ENCODE results near the gene CNTNAP1.

Gene CNTNAP1

DNA sequence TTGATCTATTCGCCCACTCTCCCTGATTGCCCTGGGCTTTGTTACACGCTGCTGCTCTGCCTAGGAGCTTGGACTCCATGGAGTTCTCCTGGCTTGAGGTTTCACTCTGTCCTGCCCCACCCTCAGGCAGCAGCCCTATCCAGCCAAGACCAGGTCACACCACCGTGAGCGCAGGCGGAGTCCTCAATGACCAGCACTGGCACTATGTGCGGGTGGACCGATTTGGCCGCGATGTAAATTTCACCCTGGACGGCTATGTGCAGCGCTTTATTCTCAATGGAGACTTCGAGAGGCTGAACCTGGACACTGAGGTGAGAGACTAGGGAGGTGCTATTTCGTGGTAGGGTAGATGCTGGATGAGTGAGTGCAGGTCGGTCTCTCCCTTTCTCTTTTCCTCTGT, 3.5 kb downstream of the CNTNAP1 start:
- DNase-seq (ENCODE audit: low read depth in 3 of 3, low spot score in 1 of 3): no peak

DNA sequence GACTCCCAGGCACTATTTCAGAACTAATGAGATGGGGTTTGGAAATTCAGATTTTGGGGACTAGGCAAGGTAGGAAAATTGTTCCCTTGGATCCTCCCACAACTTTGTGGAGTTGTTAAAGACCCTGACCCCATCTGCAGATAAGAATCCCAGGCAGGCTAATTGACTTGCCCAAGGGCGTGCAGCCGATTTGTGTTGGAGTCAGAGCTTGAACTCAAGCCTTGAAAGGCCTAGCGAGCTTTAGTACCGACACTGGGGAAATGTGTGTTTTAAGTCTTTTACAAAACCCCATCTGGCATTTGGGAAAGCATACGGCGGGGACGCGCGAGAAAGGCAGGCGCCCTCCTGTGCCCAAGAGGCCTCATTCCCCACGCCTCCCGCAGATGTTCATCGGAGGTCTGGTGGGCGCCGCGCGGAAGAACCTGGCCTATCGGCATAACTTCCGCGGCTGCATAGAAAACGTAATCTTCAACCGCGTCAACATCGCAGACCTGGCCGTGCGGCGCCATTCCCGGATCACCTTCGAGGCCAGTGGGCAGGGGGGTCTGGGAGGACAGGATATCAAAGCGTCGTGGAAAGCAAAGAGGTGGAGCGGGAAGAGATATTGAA, 4.3 kb downstream of the CNTNAP1 start:
- DNase-seq (ENCODE audit: low read depth in 3 of 3, low spot score in 1 of 3): no peak

DNA sequence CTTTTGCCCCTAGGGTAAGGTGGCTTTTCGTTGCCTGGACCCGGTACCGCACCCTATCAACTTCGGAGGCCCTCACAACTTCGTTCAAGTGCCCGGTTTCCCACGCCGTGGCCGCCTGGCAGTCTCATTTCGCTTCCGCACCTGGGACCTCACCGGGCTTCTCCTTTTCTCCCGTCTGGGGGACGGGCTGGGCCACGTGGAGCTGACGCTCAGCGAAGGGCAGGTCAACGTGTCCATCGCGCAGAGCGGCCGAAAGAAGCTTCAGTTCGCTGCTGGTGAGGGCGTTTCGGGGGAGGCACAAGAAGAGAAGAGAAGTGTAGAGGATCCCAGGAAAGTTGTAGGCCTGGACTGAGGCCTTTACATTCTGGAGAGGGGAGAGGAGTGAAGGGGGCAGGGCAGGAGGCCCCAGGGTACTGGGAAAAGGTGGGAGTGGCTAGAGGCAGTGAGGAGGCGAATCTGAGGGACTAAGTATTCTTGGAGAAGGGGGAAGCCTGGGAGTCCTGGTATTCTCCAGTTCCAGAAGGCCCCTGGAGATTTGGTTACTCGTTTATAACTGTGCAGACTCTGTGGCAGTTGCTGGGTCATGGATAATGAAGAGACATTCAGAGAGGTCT, 5.5 kb downstream of the CNTNAP1 start:
- DNase-seq (ENCODE audit: low read depth in 3 of 3, low spot score in 1 of 3): no peak

DNA sequence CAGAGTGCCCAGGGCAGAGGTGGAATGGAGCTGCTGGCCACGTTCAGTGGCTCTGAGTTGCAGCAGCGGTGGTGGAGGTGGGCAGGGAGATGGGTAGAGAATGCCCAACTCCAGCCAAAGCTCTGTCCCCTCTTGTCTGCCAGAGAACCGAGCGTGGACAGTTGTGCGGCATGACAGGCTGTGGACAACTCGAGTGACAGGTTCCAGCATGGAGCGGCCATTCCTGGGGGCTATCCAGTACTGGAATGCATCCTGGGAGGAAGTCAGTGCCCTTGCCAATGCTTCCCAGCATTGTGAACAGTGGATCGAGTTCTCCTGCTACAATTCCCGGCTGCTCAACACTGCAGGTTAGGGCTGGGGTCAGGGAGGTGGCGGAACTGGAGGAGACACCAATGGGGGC, 8.3 kb downstream of the CNTNAP1 start:
- no peak for DNase-seq (ENCODE audit: low read depth in 3 of 3, low spot score in 1 of 3)

DNA sequence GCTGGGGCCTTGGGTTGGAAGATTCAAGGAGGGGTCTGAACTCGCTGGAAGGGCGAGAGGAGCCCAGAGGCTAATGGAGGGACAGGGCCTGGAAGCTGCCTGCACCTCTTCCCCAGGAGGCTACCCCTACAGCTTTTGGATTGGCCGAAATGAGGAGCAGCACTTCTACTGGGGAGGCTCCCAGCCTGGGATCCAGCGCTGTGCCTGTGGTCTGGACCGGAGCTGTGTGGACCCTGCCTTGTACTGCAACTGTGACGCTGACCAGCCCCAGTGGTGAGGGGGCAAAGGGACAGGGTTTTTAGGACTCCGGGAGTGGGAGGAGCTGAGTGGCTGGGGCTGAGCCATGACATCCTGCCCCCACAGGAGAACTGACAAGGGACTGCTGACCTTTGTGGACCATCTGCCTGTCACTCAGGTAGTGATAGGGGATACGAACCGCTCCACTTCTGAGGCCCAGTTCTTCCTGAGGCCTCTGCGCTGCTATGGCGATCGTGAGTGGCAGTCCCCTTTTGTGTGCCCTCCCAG, 8.8 kb downstream of the CNTNAP1 start:
- DNase-seq (ENCODE audit: low read depth in 3 of 3, low spot score in 1 of 3): no peak

DNA sequence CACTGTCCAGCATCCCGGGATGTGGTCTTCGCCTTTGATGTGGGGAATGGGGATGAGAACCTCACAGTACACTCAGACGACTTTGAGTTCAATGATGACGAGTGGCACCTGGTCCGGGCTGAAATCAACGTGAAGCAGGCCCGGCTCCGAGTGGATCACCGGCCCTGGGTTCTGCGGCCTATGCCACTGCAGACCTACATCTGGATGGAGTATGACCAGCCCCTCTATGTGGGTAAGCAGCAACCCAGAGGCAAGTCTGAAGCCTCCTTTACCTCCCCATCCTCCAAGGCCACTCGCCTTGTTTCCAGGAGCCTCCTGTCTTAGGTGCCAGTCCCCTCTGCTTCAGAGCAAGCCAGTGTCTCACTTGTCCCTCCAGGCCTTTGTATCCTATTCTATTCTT, 10.2 kb downstream of the CNTNAP1 start:
- DNase-seq (ENCODE audit: low read depth in 3 of 3, low spot score in 1 of 3): no peak

DNA sequence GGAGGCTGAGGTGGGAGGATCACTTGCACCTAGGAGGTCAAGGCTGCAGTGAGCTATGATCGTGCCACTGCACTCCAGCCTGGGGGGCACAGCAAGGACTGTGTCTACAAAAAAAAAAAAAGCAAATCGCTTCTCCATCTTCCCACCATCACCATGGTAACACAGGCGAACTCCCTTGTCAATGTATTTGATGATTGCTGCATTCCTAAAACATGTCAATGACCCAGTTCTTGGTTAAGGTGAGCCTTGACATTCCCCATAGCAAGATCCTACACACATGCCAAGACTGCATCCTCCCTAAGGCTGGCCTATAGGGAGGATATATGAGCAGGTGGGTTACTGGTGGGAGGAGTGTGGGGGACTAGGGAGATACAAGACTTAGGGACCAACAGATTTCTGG, 12.2 kb downstream of the CNTNAP1 start:
- DNase-seq (ENCODE audit: low read depth in 3 of 3, low spot score in 1 of 3): no peak

DNA sequence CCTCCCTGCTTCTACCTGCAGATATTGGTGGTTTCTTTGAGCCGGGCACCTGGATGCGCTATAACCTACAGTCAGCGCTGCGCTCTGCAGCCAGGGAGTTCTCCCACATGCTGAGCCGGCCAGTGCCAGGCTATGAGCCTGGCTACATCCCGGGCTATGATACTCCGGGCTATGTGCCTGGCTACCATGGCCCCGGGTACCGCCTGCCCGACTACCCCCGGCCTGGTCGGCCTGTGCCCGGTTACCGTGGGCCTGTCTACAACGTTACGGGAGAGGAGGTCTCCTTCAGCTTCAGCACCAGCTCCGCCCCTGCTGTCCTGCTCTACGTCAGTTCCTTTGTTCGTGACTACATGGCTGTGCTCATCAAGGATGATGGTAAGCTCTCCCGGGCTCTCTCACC, 13.2 kb downstream of the CNTNAP1 start:
- DNase-seq (ENCODE audit: low read depth in 3 of 3, low spot score in 1 of 3): no peak

DNA sequence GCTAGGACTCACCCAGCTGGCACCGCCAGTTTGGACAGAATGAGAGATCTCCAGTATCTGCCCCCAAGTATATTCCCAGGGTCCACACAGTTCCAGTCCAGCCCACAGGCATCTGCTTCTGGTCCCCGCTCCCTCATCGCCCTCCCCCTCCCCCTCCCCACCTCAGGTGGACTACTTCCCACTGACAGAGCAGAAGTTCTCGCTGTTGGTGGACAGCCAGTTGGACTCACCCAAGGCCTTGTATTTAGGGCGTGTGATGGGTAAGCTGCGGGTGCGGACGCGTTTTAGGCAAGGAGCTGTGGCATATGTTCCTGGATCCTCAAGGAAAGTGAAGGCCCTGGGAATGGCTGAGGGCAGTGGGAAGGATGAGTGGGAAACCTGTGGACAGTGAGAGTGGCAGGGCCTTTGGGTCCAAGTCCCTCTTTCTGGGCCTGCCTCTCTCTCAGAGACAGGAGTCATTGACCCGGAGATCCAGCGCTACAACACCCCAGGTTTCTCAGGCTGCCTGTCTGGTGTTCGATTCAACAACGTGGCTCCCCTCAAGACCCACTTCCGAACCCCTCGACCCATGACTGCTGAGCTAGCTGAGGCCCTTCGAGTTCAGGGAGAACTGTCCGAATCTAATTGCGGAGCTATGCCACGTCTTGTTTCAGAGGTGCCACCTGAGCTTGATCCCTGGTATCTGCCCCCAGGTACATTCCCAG, 14.9 kb downstream of the CNTNAP1 start:
- no peak for DNase-seq (ENCODE audit: low read depth in 3 of 3, low spot score in 1 of 3)

DNA sequence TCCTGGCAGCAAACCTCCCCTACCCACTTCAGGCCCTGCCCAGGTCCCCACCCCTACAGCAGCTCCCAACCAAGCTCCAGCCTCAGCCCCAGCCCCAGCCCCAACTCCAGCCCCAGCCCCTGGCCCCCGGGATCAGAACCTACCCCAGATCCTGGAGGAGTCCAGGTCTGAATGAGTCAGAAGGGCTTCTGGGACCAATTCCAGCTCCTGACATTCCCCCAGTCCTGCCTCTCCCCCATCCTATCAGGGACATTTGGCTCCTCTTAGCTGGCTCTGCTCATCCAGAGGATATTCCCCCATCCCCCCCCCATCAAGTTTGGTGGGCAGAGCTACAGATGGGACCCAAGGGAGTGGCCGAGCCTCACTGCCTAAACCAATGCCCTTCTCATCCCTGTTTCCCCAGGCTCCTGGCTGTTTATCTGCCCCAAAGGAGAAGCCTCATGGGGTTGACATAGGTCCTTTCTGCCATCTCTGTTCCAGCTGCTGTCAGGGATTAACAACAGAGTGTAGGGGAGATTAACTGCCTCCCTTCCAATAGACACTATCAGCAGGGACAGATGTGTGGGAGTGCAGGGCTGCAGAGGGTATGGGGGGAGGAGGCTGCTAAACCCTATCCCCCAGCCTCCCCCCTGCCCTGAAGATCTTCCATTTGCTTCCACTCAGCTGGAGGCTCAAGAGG, 16.5 kb downstream of the CNTNAP1 start:
- no peak for DNase-seq (ENCODE audit: low read depth in 3 of 3, low spot score in 1 of 3)

DNA sequence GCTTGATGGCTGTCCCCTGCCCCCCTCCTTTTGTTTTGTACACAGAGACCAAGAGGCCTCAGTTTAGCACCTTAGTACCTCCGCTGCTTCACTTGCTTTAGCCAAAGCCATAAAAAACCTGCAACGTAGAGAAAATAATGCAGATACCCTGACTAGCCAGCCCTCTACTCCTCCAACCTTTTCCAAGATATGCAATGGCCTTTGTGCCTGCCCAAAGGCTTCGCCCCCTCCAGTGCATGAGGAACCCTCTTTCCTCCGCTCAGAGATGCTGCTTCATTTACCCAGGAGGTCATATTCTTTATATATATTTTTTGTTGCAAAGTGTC, 17.0 kb downstream of the CNTNAP1 start:
- no peak for DNase-seq (ENCODE audit: low read depth in 3 of 3, low spot score in 1 of 3)

DNA sequence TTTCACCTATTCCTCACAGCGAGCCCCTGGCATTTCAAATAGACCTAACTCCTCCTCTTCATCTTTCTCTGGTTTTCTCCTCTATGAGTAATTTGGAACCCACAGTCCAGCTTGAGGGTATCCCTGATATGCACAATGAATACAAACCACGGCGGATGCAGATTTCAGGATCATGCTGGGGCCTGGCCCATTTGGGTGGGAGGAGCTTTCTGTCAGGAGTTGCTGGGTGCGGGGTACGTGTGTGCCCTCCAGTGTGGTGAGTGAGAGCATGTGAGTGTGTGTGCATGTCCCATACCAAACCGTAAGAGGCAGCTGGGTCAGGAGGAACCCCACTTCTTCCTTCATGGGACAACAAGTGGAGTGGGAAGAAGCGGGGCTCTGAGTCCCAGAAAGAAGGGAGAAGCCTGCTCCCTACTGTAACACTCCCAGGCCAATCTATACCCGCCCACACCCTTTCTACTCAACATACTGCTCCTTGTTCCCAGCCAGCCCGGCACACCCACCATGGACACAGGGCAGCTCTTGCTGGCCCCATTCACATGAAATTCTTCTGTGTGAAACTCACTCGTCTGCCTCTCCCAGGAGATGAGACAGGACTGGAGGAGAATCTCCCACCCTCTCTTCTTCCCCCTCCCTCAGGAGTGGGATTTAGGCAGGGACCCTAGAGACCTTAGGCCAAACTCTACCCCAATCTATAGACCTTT, 18.4 kb downstream of the CNTNAP1 start:
- no peak for DNase-seq (ENCODE audit: low read depth in 3 of 3, low spot score in 1 of 3)

DNA sequence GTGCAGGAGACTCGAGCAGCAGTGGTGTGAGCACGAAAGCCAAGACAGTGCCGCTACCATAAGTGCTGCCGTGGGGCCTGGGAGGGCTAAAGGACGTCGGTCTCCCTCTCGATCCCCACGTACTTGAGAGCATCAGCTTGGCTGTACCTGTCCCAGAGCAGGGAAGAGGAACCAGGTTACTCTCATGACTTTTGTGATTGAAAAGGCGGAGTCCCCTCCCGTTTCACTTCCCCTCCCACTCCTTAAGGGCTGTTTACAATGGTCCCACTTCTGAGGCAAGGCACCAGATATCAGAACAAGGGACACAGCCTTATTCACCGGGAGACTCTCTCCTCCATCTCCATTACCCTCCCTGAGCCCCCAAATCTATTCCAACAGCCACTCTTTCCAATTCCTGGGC, 20.1 kb downstream of the CNTNAP1 start:
- no peak for DNase-seq (ENCODE audit: low read depth in 3 of 3, low spot score in 1 of 3)

DNA sequence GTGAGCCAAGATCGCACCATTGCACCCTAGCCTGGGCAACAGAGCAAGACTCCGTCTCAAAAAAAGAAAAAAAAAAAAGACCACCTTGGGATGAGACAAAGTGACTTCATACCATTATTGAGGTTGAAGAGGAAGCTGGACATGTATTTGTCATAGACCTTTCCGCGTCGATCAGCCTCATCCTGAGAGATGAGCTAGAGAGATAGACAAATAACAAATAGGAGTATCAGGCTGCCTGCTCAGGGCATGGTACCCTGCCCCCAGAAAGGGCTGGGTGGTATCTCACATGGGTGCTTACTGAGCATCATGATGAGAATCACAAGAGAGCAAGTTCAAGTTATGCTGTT, 22.1 kb downstream of the CNTNAP1 start:
- DNase-seq (ENCODE audit: low read depth in 3 of 3, low spot score in 1 of 3): no peak

DNA sequence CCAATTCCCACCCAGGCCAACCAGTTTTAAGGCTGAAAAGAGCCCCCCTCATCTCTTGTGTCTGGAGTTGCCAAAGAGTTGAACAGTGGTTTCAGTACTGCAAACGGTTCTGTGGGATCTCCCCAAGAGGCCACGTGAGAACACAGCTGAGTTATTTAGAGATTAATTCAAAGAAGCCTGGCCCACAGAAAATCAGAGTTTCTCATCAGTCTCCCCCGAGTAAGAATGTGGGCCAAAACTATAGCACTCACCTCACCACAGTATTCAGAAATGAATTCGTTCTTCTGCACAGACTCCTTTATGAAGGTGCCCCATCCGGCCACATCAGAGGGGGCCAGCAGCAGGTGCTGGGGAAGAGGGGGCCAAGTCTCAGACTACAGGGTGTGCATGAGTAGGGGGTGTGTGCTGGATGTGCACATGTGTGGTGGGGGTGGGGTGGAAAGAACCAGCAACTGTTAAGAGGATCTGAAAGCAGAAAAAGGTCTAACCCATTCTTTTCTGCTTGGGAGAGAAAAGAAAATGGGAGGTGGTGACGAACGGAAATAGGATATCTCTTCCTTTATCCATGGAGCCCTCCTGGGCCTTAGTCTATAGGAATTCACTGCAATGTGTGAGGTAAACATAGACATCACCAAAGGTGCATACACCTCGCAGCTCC, 22.6 kb downstream of the CNTNAP1 start:
- no peak for DNase-seq (ENCODE audit: low read depth in 3 of 3, low spot score in 1 of 3)

DNA sequence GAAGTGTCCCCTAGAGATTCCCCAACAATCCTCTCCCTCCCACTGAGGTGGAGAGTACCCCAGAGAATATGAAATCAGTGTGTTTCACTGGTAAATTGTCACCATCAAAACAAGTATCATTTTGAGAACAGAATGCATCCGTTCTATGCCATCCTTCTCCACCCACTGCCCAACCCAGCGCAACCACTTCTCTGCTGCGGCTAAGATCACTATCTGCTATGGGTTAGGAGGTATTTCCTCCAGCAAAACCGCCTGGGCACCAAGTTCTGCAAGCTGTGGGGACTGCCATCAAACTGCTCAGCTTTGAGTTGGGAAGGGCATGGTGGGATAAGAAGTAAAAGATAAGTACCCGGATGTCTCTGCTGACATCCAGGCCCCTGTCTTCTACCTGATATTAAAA, 24.4 kb downstream of the CNTNAP1 start:
- no peak for DNase-seq (ENCODE audit: low read depth in 3 of 3, low spot score in 1 of 3)

DNA sequence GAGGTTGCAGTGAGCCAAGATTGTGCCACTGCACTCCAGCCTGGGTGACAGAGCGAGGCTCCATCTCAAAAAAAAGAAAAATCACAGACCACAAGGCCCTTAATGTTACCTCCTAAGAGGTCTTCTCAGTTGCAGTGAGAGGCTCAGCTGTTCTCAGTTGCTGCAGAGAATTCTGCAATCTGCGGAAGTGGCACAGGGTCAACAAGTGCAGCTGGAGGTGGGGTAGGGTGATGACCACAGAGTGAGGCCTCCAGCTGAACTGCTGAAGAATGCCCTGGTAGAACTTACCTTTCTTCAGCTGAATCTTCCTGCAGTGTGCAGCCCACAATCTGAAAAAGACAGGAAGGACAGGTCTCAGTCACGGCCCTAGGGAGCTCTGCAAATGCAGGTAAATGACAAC, 26.3 kb downstream of the CNTNAP1 start:
- no peak for DNase-seq (ENCODE audit: low read depth in 3 of 3, low spot score in 1 of 3)

DNA sequence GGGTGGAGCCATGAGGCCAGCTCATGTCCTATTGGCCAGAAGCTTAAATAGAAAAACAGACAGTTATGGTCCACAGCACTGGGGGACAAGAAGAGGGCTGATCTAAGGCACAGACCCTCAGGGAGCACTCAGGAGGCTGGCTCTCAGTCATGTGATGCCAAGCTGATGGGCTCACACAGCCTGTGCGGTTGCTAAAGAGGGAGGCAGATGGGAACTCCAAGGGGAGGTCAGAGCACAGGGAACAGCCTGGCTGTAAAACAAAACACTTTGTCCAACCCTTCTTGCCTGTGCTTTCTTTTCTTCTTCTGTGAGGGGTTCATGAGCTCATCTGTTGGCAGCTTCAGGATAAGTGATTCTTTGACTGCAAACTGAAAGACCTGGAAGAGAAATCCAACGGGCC, 27.2 kb downstream of the CNTNAP1 start:
- no peak for DNase-seq (ENCODE audit: low read depth in 3 of 3, low spot score in 1 of 3)

DNA sequence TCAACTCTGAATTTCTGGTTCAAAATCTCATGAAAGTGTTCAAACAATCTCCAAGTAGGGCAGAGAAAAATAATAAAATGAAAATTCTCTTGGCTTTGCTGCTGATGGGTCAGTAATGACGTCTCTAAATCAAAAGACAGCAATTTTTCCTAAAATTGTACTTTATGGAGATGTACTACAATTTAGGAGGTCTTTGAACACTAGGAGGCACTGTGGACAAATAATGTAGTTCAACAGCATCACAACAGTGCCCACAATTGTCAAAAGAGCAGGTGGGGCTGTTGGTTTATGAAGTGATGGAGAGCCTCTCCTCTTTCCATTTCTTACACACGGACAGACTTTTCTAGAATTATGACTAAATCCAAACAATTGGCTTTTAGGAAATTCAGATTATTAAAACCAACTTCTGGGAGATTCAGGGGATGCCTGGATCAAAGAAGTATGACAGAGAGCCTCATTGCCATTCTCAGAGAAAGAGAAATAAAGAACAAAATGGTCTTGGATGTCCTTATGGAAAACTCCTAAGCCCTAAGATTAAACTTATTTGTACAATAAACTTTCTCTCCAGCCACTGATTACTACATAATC, 38.8 kb downstream of the CNTNAP1 start:
- DNase-seq (ENCODE audit: low read depth in 3 of 3, low spot score in 1 of 3): no peak

DNA sequence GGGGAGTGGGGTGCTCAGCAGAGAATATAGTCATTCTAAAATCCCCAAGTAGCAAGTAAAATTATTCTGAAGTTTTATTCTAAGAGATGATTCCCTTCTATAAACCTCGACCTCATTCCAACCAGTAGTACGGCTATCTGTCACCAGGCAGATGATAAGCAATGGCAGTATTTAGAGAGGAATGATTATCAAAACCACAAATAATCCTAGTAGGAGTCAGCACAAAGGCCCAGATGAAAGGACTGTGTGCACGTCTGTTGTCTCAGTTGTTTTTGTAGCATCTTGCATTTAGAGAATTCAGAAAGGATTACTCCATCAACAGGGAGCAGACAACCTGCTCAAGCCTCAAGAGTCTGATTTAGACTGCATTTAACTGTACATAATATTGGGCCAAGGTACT, 41.3 kb downstream of the CNTNAP1 start:
- no peak for DNase-seq (ENCODE audit: low read depth in 3 of 3, low spot score in 1 of 3)

DNA sequence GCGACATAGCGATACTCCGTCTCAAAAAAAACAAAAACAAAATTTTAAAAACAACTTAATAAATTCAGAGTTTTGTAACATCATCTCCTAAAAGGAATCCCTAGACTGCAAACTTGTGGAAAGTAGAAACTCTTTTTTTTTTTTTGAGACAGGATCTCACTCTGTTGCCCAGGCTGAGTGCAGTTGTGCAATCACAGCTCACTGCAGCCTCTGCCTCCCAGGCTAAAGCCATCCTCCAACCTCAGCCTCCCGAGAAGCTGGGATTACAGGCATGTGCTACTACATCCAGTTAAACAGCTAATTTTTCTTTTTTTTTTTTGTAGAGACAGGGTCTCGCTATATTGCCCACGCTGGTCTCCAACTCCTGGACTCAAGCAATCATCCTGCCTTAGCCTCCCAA, 42.8 kb downstream of the CNTNAP1 start:
- DNase-seq (ENCODE audit: low read depth in 3 of 3, low spot score in 1 of 3): no peak

All from stimulated activated CD4-positive, alpha-beta T cell treated with anti-CD3 and anti-CD28 coated beads, TNF-alpha, amount 100 ng/mL, for 1 hour (primary cell).